Activated CD8-positive, alpha-beta T cell treated with anti-CD3 and anti-CD28 coated beads for 36 hours (primary cell): Measurements from ENCODE around the gene GPRIN3. TPM values are rescaled to one million over a fixed set of nuclear protein-coding genes. Genes with fewer than 3 reads are reported as not detected.

ENCODE experiments used
- ATAC-seq: fragments of 200-7000 bp; cut with Tn5 transposase; one replicate; pipeline ENCODE4 v1.10.0; 2021; ENCODE audit warnings: mild to moderate bottlenecking, moderate library complexity
- CTCF ChIA-PET: fragments of 350-600 bp; sonication (Branson Sonifier 250); formaldehyde crosslinking; loops from one replicate; lab custom pipeline; 2021; ENCODE audit warnings: antibody characterized with exemption; lab: Charles Lee
- POLR2A ChIA-PET: fragments of 350-600 bp; sonication (Branson Sonifier 250); formaldehyde crosslinking; loops from one replicate; lab custom pipeline; 2021; ENCODE audit warnings: antibody characterized with exemption; lab: Charles Lee
- DNase-seq: peaks from one replicate; pipeline ENCODE4 v3.0.0-alpha.2; 2020
- H3K27ac Mint-ChIP-seq: one replicate; pipeline ENCODE4 v1.8.0; 2021; ENCODE audit warnings: mild to moderate bottlenecking, mixed read lengths
- H3K27me3 Mint-ChIP-seq: one replicate; pipeline ENCODE4 v1.8.0; 2021; ENCODE audit warnings: mixed read lengths
- H3K36me3 Mint-ChIP-seq: one replicate; pipeline ENCODE4 v1.8.0; 2021; ENCODE audit warnings: low read depth, mixed read lengths
- H3K4me1 Mint-ChIP-seq: one replicate; pipeline ENCODE4 v1.8.0; 2021; ENCODE audit warnings: low read depth, mixed read lengths
- H3K4me3 Mint-ChIP-seq: one replicate; pipeline ENCODE4 v1.8.0; 2021; ENCODE audit warnings: mild to moderate bottlenecking, moderate library complexity, mixed read lengths
- H3K9me3 Mint-ChIP-seq: one replicate; pipeline ENCODE4 v1.8.0; 2021; ENCODE audit warnings: mixed read lengths
- intact Hi-C: fragments of 100-400 bp; cut with micrococcal nuclease; formaldehyde crosslinking; loops from one replicate; pipeline ENCODE4 v1.10.0; 2022
- total RNA-seq, 2 experiments: library from RNA; stranded (reverse); gene quantifications; one replicate each; pipeline ENCODE4 v1.2.3, GENCODE V29; 2021
- TF ChIP-seq, protein P1 (sequence below): fragments of 200-600 bp; IDR thresholded peaks from one replicate; pipeline ENCODE4 v1.8.0; 2022; ENCODE audit warnings: antibody characterized with exemption, mild to moderate bottlenecking

GPRIN3 gene
- total RNA-seq, 2 experiments from 2014 or later = 10.6 to 11.8 TPM

DNA sequence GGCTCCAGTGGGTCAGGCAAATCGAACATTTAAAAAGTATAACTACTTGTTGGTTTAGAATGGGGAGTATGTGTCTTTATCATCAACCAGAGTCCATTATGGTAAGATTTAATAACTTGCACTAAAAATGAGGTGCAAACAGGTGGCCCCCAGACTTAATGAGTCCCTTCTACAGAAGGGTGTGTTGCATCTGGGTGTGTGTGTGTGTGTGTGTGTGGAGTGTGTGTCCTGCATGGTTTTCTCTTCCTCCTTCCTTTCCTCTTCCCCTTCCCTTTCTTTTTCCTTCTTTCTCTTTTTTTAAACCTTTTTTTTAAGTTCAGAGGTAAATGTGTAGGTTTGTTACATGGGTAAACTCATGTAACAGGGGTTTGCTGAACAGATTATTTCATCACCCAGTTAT lies 53.7 kb downstream of the GPRIN3 start:
- Mint-ChIP-seq H3K9me3 (peaks cover 3% of the 10 kb centered on the region), H3K27ac (peak overlapping the region; percentile 27), H3K27me3 (no peaks in the 10 kb centered on the region), H3K36me3 (peaks cover 16% of the 10 kb centered on the region), H3K4me3 (no peak overlapping the region), H3K4me1 (peaks cover 56% of the 10 kb centered on the region)
- TF ChIP-seq, protein P1, sequence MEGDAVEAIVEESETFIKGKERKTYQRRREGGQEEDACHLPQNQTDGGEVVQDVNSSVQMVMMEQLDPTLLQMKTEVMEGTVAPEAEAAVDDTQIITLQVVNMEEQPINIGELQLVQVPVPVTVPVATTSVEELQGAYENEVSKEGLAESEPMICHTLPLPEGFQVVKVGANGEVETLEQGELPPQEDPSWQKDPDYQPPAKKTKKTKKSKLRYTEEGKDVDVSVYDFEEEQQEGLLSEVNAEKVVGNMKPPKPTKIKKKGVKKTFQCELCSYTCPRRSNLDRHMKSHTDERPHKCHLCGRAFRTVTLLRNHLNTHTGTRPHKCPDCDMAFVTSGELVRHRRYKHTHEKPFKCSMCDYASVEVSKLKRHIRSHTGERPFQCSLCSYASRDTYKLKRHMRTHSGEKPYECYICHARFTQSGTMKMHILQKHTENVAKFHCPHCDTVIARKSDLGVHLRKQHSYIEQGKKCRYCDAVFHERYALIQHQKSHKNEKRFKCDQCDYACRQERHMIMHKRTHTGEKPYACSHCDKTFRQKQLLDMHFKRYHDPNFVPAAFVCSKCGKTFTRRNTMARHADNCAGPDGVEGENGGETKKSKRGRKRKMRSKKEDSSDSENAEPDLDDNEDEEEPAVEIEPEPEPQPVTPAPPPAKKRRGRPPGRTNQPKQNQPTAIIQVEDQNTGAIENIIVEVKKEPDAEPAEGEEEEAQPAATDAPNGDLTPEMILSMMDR = no peak
- no peak for ATAC-seq
- POLR2A ChIA-PET = no interaction called here
- intact Hi-C loops = no loop called here
- no peak for DNase-seq
- CTCF ChIA-PET = interaction anchor here (1.0 to 3.3 kb wide), 12 partner anchors 10 to 206 kb away, joined by 3 to 28 read pairs (median 4); no protein-coding TSS in a partner anchor

DNA sequence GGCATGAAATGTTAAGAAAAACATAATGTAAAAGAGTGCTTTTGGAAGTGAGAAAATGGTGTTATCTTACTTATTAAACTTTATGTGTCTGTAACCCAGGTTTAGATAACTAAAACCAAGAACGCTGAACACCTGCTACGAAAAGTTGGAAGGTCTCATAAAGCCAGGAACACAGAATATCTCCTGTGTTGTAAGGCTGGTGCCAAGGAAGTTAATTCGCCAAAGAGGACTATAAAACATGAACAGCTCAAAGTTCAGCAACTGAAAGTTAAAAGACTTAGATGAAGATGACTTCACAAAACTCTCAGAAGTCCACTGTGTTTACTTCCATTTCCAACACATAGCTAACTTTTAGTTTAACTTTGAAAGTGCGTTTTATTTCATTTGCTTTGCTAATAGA lies 54.3 kb downstream of the GPRIN3 start:
- intact Hi-C loops = no loop called here
- ATAC-seq (no peak), DNase-seq (no peak)
- Mint-ChIP-seq H3K4me1 (peaks cover 51% of the 10 kb centered on the region), H3K27me3 (no peaks in the 10 kb centered on the region), H3K9me3 (peaks cover 3% of the 10 kb centered on the region), H3K27ac (no peak overlapping the region), H3K36me3 (peaks cover 21% of the 10 kb centered on the region), H3K4me3 (no peak overlapping the region)
- CTCF ChIA-PET = interaction anchor here (1.0 to 3.3 kb wide), 10 partner anchors 15 to 206 kb away, joined by 3 to 19 read pairs (median 4); no protein-coding TSS in a partner anchor
- POLR2A ChIA-PET = interaction anchor here (0.6 kb wide), 1 partner anchor 32 kb away, joined by 3 read pairs; no protein-coding TSS in a partner anchor
- TF ChIP-seq, protein P1 = no peak

DNA sequence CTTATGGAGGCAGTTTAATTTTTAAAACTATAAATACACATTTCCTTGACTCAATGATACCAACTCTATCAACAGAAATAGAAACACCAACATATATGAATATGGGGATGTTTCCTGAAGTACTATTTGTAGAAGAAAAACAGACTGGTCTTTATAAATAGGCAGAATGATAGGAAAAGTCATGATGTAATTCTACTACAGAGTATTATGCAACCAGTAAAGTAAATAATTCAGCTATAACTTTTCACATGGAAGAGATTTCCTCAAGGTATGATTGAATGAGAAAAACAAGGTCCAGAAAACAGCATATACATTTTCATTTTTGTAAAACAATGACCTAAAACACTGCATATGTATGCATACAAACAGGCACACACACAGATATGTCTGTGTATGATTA lies 56.2 kb downstream of the GPRIN3 start:
- no peak for ATAC-seq
- CTCF ChIA-PET = interaction anchor here (1.2 kb wide), 1 partner anchor 25 kb away, joined by 3 read pairs; no protein-coding TSS in a partner anchor
- no peak overlapping the region for H3K4me3 Mint-ChIP-seq
- no peak for DNase-seq
- H3K36me3 Mint-ChIP-seq = peaks cover 27% of the 10 kb centered on the region
- peaks cover 32% of the 10 kb centered on the region for H3K4me1 Mint-ChIP-seq
- POLR2A ChIA-PET = interaction anchor here (0.9 kb wide), 1 partner anchor 9 kb away, joined by 3 read pairs; no protein-coding TSS in a partner anchor
- H3K9me3 Mint-ChIP-seq = peaks cover 3% of the 10 kb centered on the region
- TF ChIP-seq, protein P1 = no peak
- no peak overlapping the region for H3K27ac Mint-ChIP-seq
- no peaks in the 10 kb centered on the region for H3K27me3 Mint-ChIP-seq
- intact Hi-C loops = no loop called here

DNA sequence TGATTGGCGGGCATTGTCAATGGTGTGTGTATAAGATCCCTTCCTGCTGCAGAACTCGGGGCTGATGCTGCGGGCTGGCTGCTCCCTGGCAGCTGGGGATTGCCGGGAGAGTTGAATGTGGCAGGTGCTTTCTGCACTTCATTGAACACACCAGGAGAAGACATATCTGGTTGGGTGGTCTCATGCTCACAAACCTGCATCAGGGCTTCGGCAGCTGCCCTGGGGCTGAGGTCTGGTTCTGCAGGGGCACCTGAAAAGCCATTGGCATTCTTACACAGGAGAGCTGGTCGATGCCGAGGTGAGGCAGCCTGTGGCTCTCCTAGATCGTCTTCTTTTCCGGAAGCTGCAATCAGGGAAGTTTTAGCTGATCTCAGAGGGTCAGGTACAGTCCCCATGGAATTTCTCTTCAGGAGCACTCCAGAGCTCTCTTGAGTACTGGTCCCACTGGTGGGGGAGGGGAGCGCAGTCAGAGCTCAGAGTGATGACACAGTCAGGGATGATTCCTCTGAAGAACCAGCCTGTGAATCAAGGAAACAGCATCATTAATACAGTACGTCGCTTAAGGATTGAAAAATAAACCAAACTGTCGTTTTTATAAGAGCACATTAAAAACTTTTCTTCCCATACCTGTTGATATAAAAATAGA lies 57.8 kb downstream of the GPRIN3 start:
- no peak overlapping the region for H3K4me3 Mint-ChIP-seq
- DNase-seq (no peak), ATAC-seq (no peak)
- peaks cover 29% of the 10 kb centered on the region for H3K36me3 Mint-ChIP-seq
- intact Hi-C loops = no loop called here
- ChIA-PET POLR2A (interaction anchor here (0.8 kb wide), 1 partner anchor 22 kb away, joined by 4 read pairs; no protein-coding TSS in a partner anchor), CTCF (no interaction called here)
- H3K27ac Mint-ChIP-seq = no peak overlapping the region
- TF ChIP-seq, protein P1 = no peak
- peaks cover 3% of the 10 kb centered on the region for H3K9me3 Mint-ChIP-seq
- H3K4me1 Mint-ChIP-seq = peaks cover 27% of the 10 kb centered on the region
- H3K27me3 Mint-ChIP-seq = no peaks in the 10 kb centered on the region

DNA sequence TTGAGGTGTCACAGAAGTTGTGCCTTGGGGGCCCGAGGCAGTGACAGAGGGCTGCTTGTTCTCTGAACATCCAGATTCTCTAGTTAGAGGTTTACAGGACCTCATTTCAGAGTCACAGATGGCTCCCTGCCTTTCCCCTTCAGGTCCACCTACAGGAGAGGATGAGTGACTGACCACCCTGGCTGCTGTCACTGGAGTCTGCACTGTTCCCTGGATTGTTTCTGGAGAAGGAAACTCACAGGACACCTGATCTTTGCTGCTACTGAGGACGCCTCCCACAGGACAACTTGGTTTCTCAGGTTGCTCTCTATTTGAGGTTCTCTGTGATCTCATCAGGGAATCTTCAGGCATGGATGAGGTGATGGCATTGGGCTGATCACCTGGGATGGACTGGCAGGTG lies 58.3 kb downstream of the GPRIN3 start:
- no peak overlapping the region for H3K27ac Mint-ChIP-seq
- ChIA-PET POLR2A (interaction anchor here (1.8 kb wide), 1 partner anchor 8 kb away, joined by 5 read pairs; no protein-coding TSS in a partner anchor), CTCF (no interaction called here)
- peaks cover 24% of the 10 kb centered on the region for H3K36me3 Mint-ChIP-seq
- no peak overlapping the region for H3K4me3 Mint-ChIP-seq
- intact Hi-C loops = no loop called here
- peaks cover 27% of the 10 kb centered on the region for H3K4me1 Mint-ChIP-seq
- no peaks in the 10 kb centered on the region for H3K9me3 Mint-ChIP-seq
- ATAC-seq = no peak
- TF ChIP-seq, protein P1 = no peak
- H3K27me3 Mint-ChIP-seq = no peaks in the 10 kb centered on the region
- no peak for DNase-seq
